AG04449 (cell line): Measurements from ENCODE around the gene RPS6KA4.

ENCODE experiments used
- CTCF ChIA-PET: fragments of 350-600 bp; formaldehyde crosslinking; extraction: SDS; loops from one replicate; lab custom pipeline; 2021; ENCODE audit warnings: antibody characterized with exemption; lab: Yijun Ruan, JAX
- POLR2A ChIA-PET: fragments of 400-600, 350-600 bp; formaldehyde crosslinking; extraction: SDS; loops from one replicate; lab custom pipeline; 2020; ENCODE audit warnings: antibody characterized with exemption, inconsistent platforms; lab: Yijun Ruan, JAX
- DNase-seq: peaks from one replicate; pipeline ENCODE4 v3.0.0-alpha.2; 2010; ENCODE audit warnings: low read depth, low spot score
- H3K4me3 ChIP-seq: 2 replicates; pipeline ENCODE4 v1.5.1; 2011; ENCODE audit warnings: low read depth, mild to moderate bottlenecking, control low read depth, low read length
- CTCF ChIP-seq: IDR thresholded peaks from one replicate; pipeline ENCODE4 v1.5.1; 2011; ENCODE audit warnings: mild to moderate bottlenecking, moderate library complexity, low read length, control low read depth, inconsistent platforms; ENCODE audit not compliant: insufficient read depth; ENCODE audit errors: missing control alignments

The RPS6KA4 gene

GRCh38 chr11:64340671-64341335 is 18.2 kb upstream of the RPS6KA4 start:
- POLR2A ChIA-PET: interaction anchor here (1.2 kb wide), 1 partner anchor 23 kb away, joined by 3 read pairs; the partner anchor contains the start of genes PRDX5 and TRMT112
- no peak for DNase-seq
- H3K4me3 ChIP-seq: no peak overlapping the region
- TF ChIP-seq CTCF: no peak
- CTCF ChIA-PET: interaction anchor here (1.1 to 21.8 kb wide), 6 partner anchors 1 to 134 kb away, joined by 3 to 414 read pairs (median 8); partner anchors contain the start of genes CCDC88B, ESRRA, FERMT3 and RPS6KA4

- ChIA-PET CTCF (interaction anchor here (0.6 to 21.8 kb wide), 9 partner anchors 2 to 135 kb away, joined by 3 to 414 read pairs (median 4); partner anchors contain the start of genes CCDC88B, ESRRA, FERMT3 and RPS6KA4), POLR2A (interaction anchor here (1.0 to 1.6 kb wide), 3 partner anchors 9 to 24 kb away, joined by 3 to 10 read pairs (median 3); partner anchors contain the start of genes PRDX5 and TRMT112)
- no peak for TF ChIP-seq CTCF
- DNase-seq: no peak
- no peak overlapping the region for H3K4me3 ChIP-seq
These were observed 17.5 kb upstream of the RPS6KA4 start for GRCh38 chr11:64341429-64341828.

DNA sequence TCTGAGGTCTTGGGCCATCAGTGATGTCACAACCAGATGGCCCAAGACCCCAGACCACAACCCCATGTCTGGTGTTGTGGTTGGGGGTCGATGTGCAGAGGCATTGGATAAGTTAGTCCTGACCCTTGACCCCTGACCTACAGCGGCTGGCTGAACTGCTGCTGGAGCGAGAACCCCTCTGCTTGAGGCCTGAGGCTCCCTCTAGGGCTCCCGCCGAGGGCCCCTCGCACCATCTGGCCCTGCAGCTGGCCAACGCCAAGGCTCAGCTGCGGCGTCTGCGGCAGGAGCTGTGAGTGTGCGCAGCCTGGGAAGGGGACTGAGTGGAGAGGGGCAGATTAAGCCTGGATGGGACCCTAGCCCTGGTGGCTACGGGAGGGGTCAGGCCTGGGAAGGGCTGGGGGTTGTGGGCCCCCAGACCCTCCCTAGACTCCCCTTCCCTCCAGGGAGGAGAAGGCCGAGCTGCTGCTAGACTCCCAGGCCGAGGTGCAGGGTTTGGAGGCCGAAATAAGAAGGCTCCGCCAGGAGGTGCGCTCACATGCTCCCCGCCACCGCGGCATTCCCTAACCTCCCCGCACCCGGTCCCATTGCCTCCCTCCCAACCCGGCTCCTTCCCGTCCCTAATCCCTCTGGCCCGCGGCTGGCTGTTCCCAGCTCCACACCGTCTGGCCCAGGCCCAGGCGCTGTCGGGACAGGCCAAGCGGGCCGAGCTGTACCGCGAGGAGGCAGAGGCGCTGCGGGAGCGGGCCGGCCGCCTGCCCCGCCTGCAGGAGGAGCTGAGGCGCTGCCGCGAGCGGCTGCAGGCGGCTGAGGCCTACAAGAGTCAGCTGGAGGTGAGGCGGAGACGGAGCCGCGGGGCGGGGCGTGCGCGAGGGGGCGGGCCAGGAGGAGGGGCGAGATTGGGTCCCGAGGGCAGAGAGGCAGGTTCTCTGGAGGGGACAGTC is 16.8 kb upstream of the RPS6KA4 start:
- POLR2A ChIA-PET: interaction anchor here (0.7 to 1.6 kb wide), 6 partner anchors 10 to 71 kb away, joined by 3 to 10 read pairs (median 3); partner anchors contain the start of genes ESRRA, PRDX5 and TRMT112

DNA sequence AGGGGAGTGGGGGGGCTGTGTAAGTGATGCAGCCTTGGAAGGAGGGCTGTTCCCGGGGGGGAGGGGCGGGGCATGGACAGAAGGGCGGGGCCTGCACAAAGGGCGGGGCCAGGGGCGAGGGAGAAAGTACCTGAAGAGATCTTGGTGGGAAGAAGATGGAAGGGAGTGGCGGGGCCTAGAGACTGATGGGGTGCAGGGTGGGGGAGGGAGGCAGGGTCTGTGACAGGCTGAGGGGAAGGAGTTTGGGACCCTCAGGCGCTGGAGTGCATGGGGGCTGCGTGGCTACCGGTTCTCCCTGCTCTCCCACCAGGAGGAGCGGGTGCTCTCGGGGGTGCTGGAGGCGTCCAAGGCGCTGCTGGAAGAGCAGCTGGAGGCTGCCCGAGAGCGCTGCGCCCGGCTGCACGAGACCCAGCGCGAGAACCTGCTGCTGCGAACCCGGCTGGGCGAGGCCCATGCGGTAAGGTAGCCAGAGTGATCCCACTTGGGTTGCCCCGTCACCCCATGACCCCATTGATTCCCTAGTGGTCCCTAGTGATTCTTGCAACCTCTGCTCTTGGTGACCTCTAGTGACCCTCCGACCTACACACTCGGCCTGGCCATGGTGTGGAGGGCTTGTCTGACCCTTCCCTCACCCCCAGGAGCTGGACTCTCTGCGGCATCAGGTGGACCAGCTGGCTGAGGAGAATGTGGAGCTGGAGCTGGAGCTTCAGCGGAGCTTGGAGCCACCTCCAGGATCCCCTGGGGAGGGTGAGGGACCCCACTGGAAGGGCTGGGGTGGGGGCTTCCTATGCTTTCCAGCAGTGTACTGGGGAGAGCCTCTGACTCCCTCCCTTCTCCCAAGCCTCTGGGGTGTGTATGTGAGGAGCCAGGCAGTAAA is 15.9 kb upstream of the RPS6KA4 start:
- TF ChIP-seq CTCF: no peak
- DNase-seq: no peak
- H3K4me3 ChIP-seq: no peak overlapping the region; the same call in 1 of the 2 replicates
- POLR2A ChIA-PET: interaction anchor here (0.7 to 1.6 kb wide), 4 partner anchors 12 to 72 kb away, joined by 3 to 10 read pairs (median 4); partner anchors contain the start of genes ESRRA and PRDX5
- CTCF ChIA-PET: interaction anchor here (0.8 to 21.8 kb wide), 13 partner anchors 4 to 137 kb away, joined by 3 to 414 read pairs (median 4); partner anchors contain the start of genes CATSPERZ, CCDC88B, ESRRA and PRDX5

More for the DNA sequence above, 16.8 kb upstream of the RPS6KA4 start:
- DNase-seq: peak; percentile 28
- peak overlapping the region; percentile 55 for H3K4me3 ChIP-seq
- CTCF ChIA-PET: interaction anchor here (0.6 to 21.8 kb wide), 17 partner anchors 3 to 136 kb away, joined by 3 to 414 read pairs (median 4); partner anchors contain the start of genes CATSPERZ, CCDC88B, ESRRA and FERMT3
- peak; percentile 67 for TF ChIP-seq CTCF

DNA sequence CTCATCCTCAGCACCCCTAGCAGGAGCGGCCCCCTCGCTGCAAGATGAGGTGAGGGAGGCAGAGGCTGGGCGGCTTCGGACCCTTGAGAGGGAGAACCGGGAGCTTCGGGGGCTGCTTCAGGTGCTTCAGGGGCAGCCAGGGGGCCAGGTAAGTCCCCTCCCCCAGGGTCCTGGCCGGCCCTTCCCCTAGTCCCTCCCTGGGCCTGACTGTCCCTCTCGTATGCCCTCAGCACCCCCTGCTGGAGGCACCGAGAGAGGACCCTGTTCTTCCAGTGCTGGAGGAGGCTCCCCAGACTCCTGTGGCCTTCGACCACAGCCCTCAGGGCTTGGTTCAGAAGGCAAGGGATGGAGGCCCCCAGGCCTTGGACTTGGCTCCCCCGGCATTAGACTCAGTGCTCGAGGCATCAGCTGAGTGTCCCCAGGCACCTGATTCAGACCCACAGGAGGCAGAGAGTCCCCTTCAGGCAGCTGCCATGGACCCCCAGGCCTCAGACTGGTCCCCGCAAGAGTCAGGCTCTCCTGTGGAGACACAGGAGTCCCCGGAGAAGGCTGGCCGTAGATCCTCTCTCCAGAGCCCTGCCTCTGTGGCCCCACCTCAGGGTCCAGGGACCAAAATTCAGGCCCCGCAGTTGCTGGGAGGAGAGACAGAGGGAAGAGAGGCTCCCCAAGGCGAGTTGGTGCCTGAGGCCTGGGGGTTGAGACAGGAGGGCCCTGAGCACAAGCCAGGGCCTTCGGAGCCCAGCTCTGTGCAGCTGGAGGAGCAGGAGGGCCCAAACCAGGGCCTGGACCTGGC is 15.0 kb upstream of the RPS6KA4 start:
- ChIA-PET CTCF (interaction anchor here (0.8 to 21.8 kb wide), 6 partner anchors 5 to 138 kb away, joined by 3 to 414 read pairs (median 12); partner anchors contain the start of genes CATSPERZ, CCDC88B, ESRRA and PRDX5), POLR2A (no interaction called here)
- TF ChIP-seq CTCF: peak; percentile 25
- no peak overlapping the region for H3K4me3 ChIP-seq
- no peak for DNase-seq
